GM23248 (cell line): ENCODE measurements around the gene CNTNAP5.

Experiments used
- EZH2 ChIP-seq: fragments of 200-600 bp; sonication (generic); IDR thresholded peaks from 2 replicates; pipeline ENCODE4 v1.6.1; 2018; ENCODE audit warnings: antibody characterized with exemption, mild to moderate bottlenecking; ENCODE audit not compliant: insufficient read depth, poor library complexity, severe bottlenecking
- EZH2phosphoT487 ChIP-seq: fragments of 200-600 bp; sonication (generic); IDR thresholded peaks from 2 replicates; pipeline ENCODE4 v1.6.1; 2018; ENCODE audit warnings: antibody characterized with exemption, moderate library complexity, mild to moderate bottlenecking, low read depth; ENCODE audit not compliant: insufficient read depth

GRCh38 chr2:124646166-124646815 is 621.2 kb downstream of the CNTNAP5 start:
- no peak for TF ChIP-seq EZH2phosphoT487
- TF ChIP-seq EZH2, result no peak
